GM12892 (cell line): Measurements from ENCODE around the gene LCN1.

Source experiments
- POLR2A ChIP-seq: IDR thresholded peaks from 2 replicates; pipeline ENCODE4 v1.6.1; 2011; ENCODE audit warnings: low read depth, low read length, control low read depth
- POLR2AphosphoS5 ChIP-seq: IDR thresholded peaks from 2 replicates; pipeline ENCODE4 v1.6.1; 2011; ENCODE audit warnings: low read depth, low read length, control low read depth
- TAF1 ChIP-seq: IDR thresholded peaks from 2 replicates; pipeline ENCODE4 v1.6.1; 2011; ENCODE audit warnings: low read depth, mild to moderate bottlenecking, control low read depth, low read length, borderline replicate concordance

- TF ChIP-seq POLR2AphosphoS5 = no peak
- no peak for TF ChIP-seq POLR2A
- no peak for TF ChIP-seq TAF1
Measured at GRCh38 chr9:135480940-135481310, 40.3 kb upstream of the LCN1 start.
